Hematopoietic multipotent progenitor cell treated with erythropoietin and hydrocortisone succinate and interleukin-3 and kit ligand, for 6 days (in vitro differentiated cells): ENCODE results near the gene ZFYVE28.
A peak's percentile ranks its signal among the peaks of the same experiment; 100 is the strongest.
"Not testable (repeated sequence)": the region's sequence is repeated elsewhere in the genome, so short reads cannot be mapped to it uniquely, and the experiment has no call there.

Experiments used
- DNase-seq: peaks from one replicate; pipeline ENCODE4 v3.0.0-alpha.2; 2015

ZFYVE28 gene

DNA sequence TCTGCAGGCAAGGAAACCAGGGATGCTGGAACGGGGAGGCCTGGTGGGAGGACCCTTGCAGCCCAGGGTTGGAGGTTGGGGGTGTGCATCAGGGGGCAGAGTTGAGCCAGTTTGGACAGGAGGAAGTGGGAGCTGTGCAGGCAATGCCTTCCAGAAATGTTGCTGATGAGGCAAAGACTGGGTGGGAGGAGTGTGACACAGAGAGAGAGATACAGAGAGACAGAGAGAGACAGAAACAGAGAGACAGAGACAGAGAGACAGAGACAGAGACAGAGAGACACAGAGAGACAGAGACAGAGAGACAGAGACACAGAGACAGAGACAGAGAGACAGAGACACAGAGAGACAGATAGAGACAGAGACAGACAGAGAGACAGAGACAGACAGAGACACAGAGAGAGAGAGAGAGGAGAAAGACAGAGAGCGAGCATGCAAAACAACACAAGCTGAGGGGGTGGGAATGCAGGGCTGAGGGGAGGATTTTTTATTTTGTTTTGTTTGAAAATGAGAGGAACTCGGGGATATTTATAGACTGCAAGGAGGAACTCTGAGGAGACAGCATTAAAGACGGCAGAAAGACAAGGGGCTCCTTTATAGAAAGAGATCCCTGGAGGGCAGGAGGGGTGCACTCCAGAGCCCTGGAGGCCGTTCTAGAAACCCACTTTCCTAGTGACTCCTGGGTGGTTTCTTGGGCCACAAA lies 174.6 kb downstream of the ZFYVE28 start:
- DNase-seq: peak; percentile 65

DNA sequence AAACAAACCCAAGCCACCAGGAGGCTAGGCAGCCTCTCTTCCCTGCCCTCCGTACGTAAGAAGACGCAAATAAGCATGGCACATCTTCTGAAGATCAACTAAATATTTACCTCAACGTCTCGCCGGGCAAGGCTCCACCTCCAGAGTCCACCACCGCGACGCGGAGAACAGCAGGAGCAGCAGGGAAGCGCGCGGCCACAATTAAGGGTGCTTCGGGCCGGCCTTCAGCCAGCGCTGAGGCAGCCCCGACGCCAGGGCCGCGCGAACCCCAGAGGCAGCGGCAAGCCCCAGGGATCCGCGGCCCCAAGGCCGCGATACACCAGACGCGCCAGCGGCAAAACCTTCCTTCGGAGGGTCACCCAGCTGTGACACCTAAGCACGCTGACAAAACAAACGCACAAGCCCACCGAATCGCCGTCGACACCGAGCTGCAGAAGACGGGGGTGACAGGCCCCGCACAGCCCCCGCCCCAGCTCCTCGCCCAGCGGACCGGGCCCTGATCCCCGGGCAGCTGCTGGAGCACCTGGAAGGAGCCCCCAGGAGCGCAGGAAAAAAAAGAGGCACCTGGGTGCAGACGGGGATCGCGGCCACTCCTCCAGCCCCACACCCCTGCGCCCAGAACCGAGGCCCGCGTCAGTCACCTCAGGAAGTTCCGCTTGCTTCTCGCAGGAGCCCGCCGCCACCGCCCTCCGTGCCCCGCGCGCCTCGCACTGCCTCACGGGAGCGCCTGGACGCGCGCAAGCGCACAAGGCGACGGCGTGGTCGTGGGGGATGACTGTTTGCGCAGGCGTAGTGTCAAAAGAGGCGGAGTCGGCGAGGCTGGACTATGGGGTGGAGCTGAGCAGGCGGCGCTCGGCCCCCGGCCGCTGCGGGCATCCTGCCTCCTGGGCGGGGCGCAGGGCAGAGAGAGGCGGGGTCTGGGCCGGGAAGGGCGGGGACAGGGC lies 176.8 kb downstream of the ZFYVE28 start, which contains the start of the genes HAUS3 and POLN:
HAUS3 (minus strand) TSS at position 712 of the 944 bp plus-strand sequence. CDS start 1,175 bp downstream, outside the sequence.
POLN (minus strand) TSS at position 712 of the 944 bp plus-strand sequence. CDS start 12,890 bp downstream, outside the sequence.
- peak; percentile 98 for DNase-seq

DNA sequence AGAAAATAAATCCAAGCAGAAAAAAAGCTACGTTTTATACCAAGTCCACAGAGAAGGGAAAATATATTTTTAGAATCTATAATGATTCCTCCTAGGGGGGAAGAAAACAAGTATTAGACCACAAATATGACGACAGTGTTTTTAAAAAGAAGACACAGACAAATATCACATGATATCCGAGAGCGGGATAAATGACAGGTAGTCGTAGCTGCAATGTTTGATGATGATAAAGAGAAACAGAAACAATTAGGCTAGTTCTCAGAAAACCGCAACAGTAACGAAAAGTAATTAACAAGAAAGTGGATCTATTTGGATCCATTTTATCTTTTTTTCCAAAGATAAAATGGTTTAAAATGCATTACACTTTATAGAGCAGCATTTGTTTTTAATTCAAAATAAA lies 177.4 kb downstream of the ZFYVE28 start:
- peak; percentile 58 for DNase-seq

DNA sequence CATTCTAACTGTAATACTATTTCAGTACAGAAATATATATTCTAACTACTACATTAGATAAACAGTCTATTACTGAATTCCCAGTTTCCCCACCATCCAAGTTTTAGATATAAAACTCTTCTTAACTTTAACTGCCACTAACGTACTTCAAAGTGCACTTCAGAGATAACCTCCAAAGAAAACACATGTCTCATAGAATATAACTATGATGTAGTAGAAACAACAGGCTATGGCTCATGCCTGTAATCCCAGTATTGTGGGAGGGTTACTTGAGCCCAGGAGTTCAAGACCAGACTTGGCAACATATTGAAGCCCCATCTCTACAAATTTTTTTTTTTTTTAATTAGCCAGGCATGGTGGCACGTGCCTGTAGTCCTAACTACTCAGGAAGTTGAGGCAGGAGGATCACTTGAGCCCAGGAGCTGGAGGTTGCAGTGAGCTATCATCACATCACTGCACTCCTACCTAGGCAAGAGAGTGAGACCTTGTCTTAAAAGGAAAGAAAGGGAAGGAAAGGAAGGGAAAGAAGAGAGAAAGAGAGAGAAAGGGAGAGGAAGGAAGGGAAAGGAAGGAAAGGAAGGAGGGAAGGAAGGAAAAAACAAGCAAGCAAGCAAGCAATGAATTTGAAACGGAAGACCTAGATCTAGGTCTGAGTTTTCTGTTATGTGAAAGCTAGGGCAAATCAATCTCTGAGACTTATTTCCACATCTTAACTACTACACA lies 181.3 kb downstream of the ZFYVE28 start:
- DNase-seq: peak; percentile 50

DNA sequence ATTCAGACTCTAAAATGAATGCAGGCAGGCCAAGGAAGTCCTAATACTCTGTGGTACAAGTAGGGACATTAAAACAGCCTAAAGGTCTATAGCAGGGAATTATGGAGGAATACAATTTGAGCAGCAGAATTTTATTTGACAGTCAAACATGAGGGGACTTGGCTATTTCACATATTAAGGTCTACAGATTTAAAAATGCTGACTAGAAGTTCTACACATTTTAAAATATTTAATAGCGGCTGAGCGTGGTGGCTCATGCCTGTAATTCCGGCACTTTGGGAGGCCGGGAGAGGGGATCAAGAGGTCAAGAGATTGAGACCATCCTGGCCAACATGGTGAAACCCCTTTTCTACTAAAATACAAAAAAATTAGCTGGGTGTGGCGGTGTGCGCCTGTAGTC lies 187.4 kb downstream of the ZFYVE28 start:
- no peak for DNase-seq

DNA sequence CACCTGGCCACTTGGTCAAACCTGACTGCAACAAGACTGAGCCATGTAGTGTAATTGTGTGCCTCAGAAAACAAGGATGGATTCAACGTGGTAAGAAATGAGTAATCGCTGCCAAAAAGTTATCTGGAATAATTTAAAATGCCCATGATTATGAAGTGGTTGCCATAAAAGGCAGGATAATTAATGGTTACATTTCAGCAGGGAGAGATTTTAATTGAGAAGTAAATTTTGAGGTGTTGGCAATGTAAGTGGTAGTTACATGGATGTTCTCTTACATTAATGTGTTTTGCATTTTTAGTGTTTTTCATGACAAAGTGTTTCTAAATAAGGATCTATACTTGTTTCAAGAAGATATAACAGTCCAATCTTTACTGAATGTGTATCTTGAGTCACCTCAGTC lies 192.2 kb downstream of the ZFYVE28 start:
- DNase-seq: no peak

DNA sequence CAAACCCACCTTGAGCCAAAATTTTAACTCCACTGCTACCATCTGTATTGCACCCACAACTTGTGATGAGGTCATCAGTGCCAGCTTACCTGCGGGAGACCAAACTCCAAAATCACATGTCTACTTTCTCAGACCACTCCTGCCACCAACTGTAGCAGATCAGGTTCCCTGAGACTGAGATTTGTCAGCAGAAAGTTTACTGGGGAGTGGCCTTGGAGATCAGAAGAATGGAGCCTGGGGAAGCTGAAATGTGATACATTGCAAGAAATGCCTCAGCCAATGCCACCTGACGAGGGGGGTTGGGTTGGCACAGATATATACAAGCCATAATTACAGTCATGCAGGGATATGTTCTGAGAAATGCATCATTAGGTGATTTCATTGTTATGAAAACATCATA lies 195.6 kb downstream of the ZFYVE28 start:
- DNase-seq: no peak

DNA sequence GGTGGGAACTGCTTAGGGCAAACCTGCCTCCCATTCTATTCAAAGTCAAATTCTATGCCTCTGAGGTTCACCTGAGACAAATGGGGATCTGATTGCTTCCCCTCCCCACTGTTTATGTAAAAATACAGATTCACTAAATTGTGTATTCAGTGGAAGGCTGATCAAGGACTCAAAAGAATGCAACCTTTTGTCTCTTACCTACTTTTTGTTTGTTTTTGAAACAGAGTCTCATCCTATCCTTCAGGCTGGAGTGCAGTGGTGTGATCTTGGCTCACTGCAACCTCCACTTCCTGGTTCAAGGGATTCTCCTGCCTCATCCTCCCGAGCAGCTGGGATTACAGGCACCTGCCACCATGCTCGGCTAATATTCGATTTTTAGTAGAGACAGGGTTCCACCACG lies 197.1 kb downstream of the ZFYVE28 start:
- DNase-seq: not testable (repeated sequence)

DNA sequence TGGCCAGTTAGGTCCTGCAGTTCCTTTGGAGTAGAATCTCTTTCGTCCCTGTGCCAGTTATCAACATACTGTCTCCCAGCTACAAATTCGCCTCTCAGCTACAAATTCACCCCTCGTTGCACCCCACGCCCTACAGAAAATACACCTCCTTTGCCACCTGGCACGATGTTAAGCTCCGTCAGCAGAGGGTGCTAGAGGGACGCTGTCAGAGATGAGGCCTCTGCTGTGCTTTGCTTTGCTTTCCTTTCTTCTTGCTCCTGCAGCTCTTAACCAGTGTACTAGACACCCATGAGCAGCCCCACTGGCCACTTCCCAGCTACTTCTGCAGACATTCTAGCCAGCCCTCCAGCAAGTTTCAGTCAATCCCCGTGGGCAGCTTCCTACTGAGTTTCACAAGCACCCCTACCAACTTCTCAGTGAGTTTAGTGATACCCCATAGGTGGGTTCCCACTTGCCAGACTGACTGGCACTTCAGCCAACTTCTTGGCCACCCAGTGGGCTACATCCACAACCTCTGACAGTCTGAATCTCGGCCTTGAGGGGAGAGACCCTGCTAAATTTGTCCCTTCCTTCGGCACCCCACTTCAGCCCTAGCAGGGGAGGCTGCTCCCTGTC lies 198.3 kb downstream of the ZFYVE28 start:
- peak; percentile 88 for DNase-seq
